Thymus (tissue), 11 donors: ENCODE results near the gene SLC8A2. TPM values are rescaled to one million over a fixed set of nuclear protein-coding genes. Genes with fewer than 3 reads are reported as not detected.

Experiments used
- DNase-seq, 9 donors: peaks; one replicate each; pipeline ENCODE4 v3.0.0-alpha.2; 2013; ENCODE audit warnings: low spot score in 9 of 9, low read depth in 6 of 9, missing footprints in 1 of 9
- H3K27ac ChIP-seq, 2 donors: one replicate each; pipeline ENCODE4 v1.5.1; 2013; ENCODE audit warnings: control low read depth in 1 of 2, low read depth in 1 of 2, low read length in 1 of 2, mild to moderate bottlenecking in 1 of 2, moderate library complexity in 1 of 2
- H3K27me3 ChIP-seq, 2 donors: one replicate each; pipeline ENCODE4 v1.5.1; 2013; ENCODE audit warnings: low read length in 1 of 2; ENCODE audit not compliant: control insufficient read depth in 2 of 2, insufficient read depth in 1 of 2
- H3K36me3 ChIP-seq, 2 donors: one replicate each; pipeline ENCODE4 v1.5.1; 2013; ENCODE audit warnings: low read length in 1 of 2, mild to moderate bottlenecking in 1 of 2, moderate library complexity in 1 of 2; ENCODE audit not compliant: control insufficient read depth in 2 of 2, insufficient read depth in 2 of 2
- H3K4me1 ChIP-seq, 2 donors: one replicate each; pipeline ENCODE4 v1.5.1; 2013; ENCODE audit warnings: low read length in 2 of 2; ENCODE audit not compliant: control insufficient read depth in 2 of 2, insufficient read depth in 2 of 2
- H3K4me3 ChIP-seq, 2 donors: one replicate each; pipeline ENCODE4 v1.5.1; 2013; ENCODE audit warnings: low read length in 2 of 2, control low read depth in 1 of 2, mild to moderate bottlenecking in 1 of 2
- H3K9me3 ChIP-seq, 2 donors: one replicate each; pipeline ENCODE4 v1.5.1; 2013; ENCODE audit warnings: low read length in 1 of 2, mild to moderate bottlenecking in 1 of 2; ENCODE audit not compliant: control insufficient read depth in 2 of 2, insufficient read depth in 1 of 2
- WGBS: extraction: QIAGEN DNeasy Blood & Tissue Kit; methylation state at CpG from one replicate; pipeline ENCODE4 v1.1.7; 2013; 5-methylcytosine and 5-hydroxymethylcytosine counted together
- polyA plus RNA-seq: library from polyadenylated mRNA; stranded (reverse); fragments of 200-250 nt; gene quantifications from one replicate; pipeline ENCODE4 v1.2.3, GENCODE V29; 2013
- total RNA-seq: library from RNA; stranded (reverse); fragments of 120-200 nt; gene quantifications from one replicate; pipeline ENCODE4 v1.2.4, GENCODE V29; 2013
- donor health status: healthy.

SLC8A2 gene
- total and polyA plus RNA-seq, 2 donors: 0.14 to 0.16 TPM

GRCh38 chr19:47512183-47512947 lies 40.7 kb upstream of the SLC8A2 start:
- peaks cover 37 to 59% of the 10 kb centered on the region in 2 donors for H3K4me1 ChIP-seq
- WGBS: 78% methylated on average over 11 of the region's 11 CpGs
- no peak for DNase-seq

GRCh38 chr19:47511681-47512080 lies 40.0 kb upstream of the SLC8A2 start:
- no peaks in the 10 kb centered on the region for H3K27me3 ChIP-seq
- DNase-seq: no peak
- no peak overlapping the region for H3K4me3 ChIP-seq
- H3K9me3 ChIP-seq: no peaks in the 10 kb centered on the region
- H3K4me1 ChIP-seq: peaks cover 31 to 54% of the 10 kb centered on the region in 2 donors
- peaks cover 16 to 28% of the 10 kb centered on the region in 2 donors for H3K36me3 ChIP-seq
- WGBS: 96% methylated on average over 7 of the region's 7 CpGs
- no peak overlapping the region for H3K27ac ChIP-seq

More at GRCh38 chr19:47512183-47512947, 40.7 kb upstream of the SLC8A2 start:
- H3K36me3 ChIP-seq: peaks cover 12 to 23% of the 10 kb centered on the region in 2 donors
- H3K4me3 ChIP-seq: no peak overlapping the region
- peak overlapping the region in 1 of 2 donors; percentile 46 for H3K27ac ChIP-seq
- no peaks in the 10 kb centered on the region for H3K9me3 ChIP-seq
- H3K27me3 ChIP-seq: no peaks in the 10 kb centered on the region

- Histone ChIP-seq H3K4me3 (no peak overlapping the region), H3K36me3 (peaks cover 21 to 33% of the 10 kb centered on the region in 2 donors), H3K9me3 (no peaks in the 10 kb centered on the region), H3K27me3 (no peaks in the 10 kb centered on the region), H3K27ac (no peak overlapping the region), H3K4me1 (peaks cover 25 to 48% of the 10 kb centered on the region in 2 donors)
- no peak for DNase-seq
- WGBS: 97% methylated on average over 6 of the region's 6 CpGs
These were observed 39.4 kb upstream of the SLC8A2 start for GRCh38 chr19:47511128-47511517.

- no peak overlapping the region for H3K4me3 ChIP-seq
- H3K27ac ChIP-seq: no peak overlapping the region
- 91% methylated on average over 12 of the region's 12 CpGs for WGBS
These were observed 38.9 kb upstream of the SLC8A2 start for GRCh38 chr19:47510516-47511127.

GRCh38 chr19:47509973-47510372 lies 38.3 kb upstream of the SLC8A2 start:
- DNase-seq: no peak
- Histone ChIP-seq H3K27me3 (no peaks in the 10 kb centered on the region), H3K36me3 (peaks cover 31 to 44% of the 10 kb centered on the region in 2 donors), H3K4me3 (no peak overlapping the region), H3K27ac (no peak overlapping the region), H3K4me1 (peaks cover 19 to 40% of the 10 kb centered on the region in 2 donors), H3K9me3 (no peaks in the 10 kb centered on the region)
- WGBS: 86% methylated on average over 8 of the region's 8 CpGs

More at GRCh38 chr19:47510516-47511127, 38.9 kb upstream of the SLC8A2 start:
- Histone ChIP-seq H3K27me3 (no peaks in the 10 kb centered on the region), H3K9me3 (no peaks in the 10 kb centered on the region), H3K4me1 (peaks cover 20 to 43% of the 10 kb centered on the region in 2 donors), H3K36me3 (peaks cover 24 to 38% of the 10 kb centered on the region in 2 donors)
- no peak for DNase-seq

- no peak overlapping the region for H3K27ac ChIP-seq
- H3K9me3 ChIP-seq: no peaks in the 10 kb centered on the region
- DNase-seq: no peak
- peaks cover 32 to 46% of the 10 kb centered on the region in 2 donors for H3K36me3 ChIP-seq
- no peak overlapping the region for H3K4me3 ChIP-seq
- no peaks in the 10 kb centered on the region for H3K27me3 ChIP-seq
- 92% methylated on average over 20 of the region's 20 CpGs for WGBS
- H3K4me1 ChIP-seq: peaks cover 19 to 40% of the 10 kb centered on the region in 2 donors
These were observed 37.6 kb upstream of the SLC8A2 start for GRCh38 chr19:47509170-47509847.

GRCh38 chr19:47508721-47509120 lies 37.0 kb upstream of the SLC8A2 start:
- no peaks in the 10 kb centered on the region for H3K27me3 ChIP-seq
- WGBS: 99% methylated on average over 5 of the region's 5 CpGs
- H3K4me1 ChIP-seq: peaks cover 19 to 35% of the 10 kb centered on the region in 2 donors
- no peak overlapping the region for H3K27ac ChIP-seq
- H3K36me3 ChIP-seq: peaks cover 37 to 51% of the 10 kb centered on the region in 2 donors
- H3K9me3 ChIP-seq: no peaks in the 10 kb centered on the region
- DNase-seq: no peak
- H3K4me3 ChIP-seq: no peak overlapping the region

- WGBS: 84% methylated on average over 11 of the region's 11 CpGs
- no peak overlapping the region for H3K4me3 ChIP-seq
- peaks cover 14 to 29% of the 10 kb centered on the region in 2 donors for H3K4me1 ChIP-seq
- no peak for DNase-seq
- H3K27ac ChIP-seq: no peak overlapping the region
- H3K36me3 ChIP-seq: peaks cover 44 to 58% of the 10 kb centered on the region in 2 donors
- H3K27me3 ChIP-seq: no peaks in the 10 kb centered on the region
- no peaks in the 10 kb centered on the region for H3K9me3 ChIP-seq
These were observed 36.3 kb upstream of the SLC8A2 start for GRCh38 chr19:47507924-47508553.
